DLD1 (cell line): ENCODE results near the gene LRCH1.

Source experiments
- in situ Hi-C: cut with HindIII; loops from 2 replicates; pipeline ENCODE4 v1.10.0; 2017; ENCODE audit warnings: low sequenced_read_pairs

The LRCH1 gene

GRCh38 chr13:46782691-46783090, 229.7 kb downstream of the LRCH1 start:
- in situ Hi-C loops: no loop called here

GRCh38 chr13:46783504-46783903, 230.5 kb downstream of the LRCH1 start:
- in situ Hi-C loops: no loop called here

GRCh38 chr13:46795321-46795720, 242.4 kb downstream of the LRCH1 start:
- in situ Hi-C loops: no loop called here

- in situ Hi-C loops: no loop called here
Measured at GRCh38 chr13:46796129-46796514, 243.2 kb downstream of the LRCH1 start.

DNA sequence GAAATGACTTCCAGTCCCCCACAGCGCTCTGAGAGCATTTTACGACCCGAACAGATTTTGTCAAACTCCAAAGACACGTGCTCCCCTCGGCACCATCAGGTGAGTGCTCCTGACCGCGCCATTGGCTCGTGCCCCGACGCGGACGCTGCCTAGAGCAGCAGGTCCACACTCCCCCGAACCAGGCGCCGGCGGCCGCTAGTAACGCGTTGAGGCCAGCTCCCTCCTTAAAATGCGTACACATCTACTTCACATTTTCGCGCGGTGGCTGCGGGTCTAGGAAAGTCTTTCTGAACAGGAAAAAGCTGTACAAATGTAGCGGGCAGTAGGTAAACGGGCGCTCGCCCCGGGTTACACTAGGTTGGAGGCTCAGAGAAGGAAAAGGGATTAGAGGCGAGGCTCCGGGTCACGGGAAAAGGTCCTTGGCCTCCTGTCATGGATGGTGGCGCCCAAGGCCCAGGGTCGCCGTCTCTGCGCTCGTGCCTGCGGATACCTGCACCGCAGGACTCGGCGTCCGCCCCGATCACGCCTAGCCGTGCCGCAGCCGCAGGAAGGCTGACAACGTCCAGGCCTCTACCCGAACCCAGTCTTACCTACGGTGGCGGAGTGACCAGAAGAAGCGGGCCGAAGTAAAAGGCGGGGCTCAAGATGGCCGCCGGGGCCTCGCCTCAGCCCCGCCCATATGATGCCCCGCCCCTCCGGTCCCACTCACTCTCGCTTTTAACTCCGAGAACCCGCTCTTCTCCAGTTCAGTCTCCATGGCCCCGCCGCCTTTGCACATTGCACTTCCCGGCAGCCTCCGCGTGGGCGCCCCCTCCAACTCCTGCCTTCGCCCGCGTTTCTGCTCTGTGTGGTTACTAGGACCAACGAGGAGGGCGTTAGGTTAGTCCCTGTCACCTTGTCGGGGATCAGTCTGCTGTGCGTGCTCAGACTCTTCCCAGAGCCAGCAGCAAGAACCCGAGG, 243.8 kb downstream of the LRCH1 start, which contains the start of gene ESD:
Gene ESD, minus strand, starts transcription at position 647 of the 960 bp plus-strand sequence. CDS start 5,748 bp downstream, outside the sequence.
- in situ Hi-C loops: no loop called here

- in situ Hi-C loops: no loop called here
Measured at GRCh38 chr13:46797501-46798237, 244.7 kb downstream of the LRCH1 start.

DNA sequence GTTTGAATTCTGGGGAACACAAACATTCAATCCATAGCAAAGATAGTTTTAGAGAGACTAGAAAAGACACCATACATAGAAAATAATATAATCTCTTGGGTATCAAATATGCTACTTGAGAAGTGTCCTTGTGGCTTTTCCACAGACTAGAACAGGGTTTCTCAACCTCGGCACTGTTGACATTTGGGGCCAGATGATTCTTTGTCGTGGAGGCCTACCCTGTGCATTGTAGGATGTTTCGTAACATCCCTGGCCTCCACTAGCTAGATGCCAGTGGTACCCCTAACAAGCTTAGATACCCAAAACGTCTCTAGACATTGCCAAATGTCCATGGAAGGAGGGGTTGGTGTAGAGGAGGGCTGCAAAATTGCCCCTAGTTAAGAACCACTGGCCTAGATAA, 246.2 kb downstream of the LRCH1 start:
- in situ Hi-C loops: no loop called here

DNA sequence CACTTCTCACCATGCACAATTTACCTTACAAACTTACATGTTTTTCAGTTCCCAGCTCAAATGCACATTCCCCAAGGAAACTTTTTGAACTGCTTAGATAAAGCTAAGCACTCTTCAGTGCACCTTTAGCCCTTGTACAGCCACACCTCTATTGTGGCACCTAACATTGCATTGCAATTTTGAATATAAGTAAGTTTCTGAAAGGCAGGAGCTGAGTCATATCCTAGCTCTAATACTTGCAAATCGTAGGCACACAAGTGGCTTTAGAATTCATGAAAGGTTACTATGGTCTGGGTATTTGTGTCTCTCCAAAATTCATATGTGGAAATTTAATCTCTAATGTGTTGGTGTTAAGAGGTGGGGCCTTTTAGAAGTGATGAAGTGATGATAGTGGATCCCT, 248.9 kb downstream of the LRCH1 start:
- in situ Hi-C loops: no loop called here
